Subcutaneous adipose tissue (tissue), 4 donors: ENCODE measurements around the gene LIF. TPM values are rescaled to one million over a fixed set of nuclear protein-coding genes. Genes with fewer than 3 reads are reported as not detected.

Source experiments
- CTCF ChIP-seq: fragments of 450-650 bp; IDR thresholded peaks from one replicate; pipeline ENCODE4 v1.5.1; 2016; ENCODE audit warnings: low read depth, mild to moderate bottlenecking, control low read depth, antibody characterized with exemption, moderate library complexity
- total RNA-seq, 4 donors: library from RNA; depleted of rRNA; stranded (reverse); fragments of >200 nt; gene quantifications; one replicate each; pipeline ENCODE4 v1.1.0, GENCODE V29; 2016

The LIF gene
- total RNA-seq, 4 donors from 2014 or later = 0.82 to 0.88 TPM; not detected in 2

- TF ChIP-seq CTCF = no peak
These were observed 20.2 kb upstream of the LIF start, which contains the start of gene OSM for GRCh38 chr22:30266445-30267381. OSM (minus strand) TSS chr22:30266851; CDS start chr22:30266799, 52 bp downstream.

- TF ChIP-seq CTCF = no peak
These were observed 19.4 kb upstream of the LIF start for GRCh38 chr22:30265823-30266444.

DNA sequence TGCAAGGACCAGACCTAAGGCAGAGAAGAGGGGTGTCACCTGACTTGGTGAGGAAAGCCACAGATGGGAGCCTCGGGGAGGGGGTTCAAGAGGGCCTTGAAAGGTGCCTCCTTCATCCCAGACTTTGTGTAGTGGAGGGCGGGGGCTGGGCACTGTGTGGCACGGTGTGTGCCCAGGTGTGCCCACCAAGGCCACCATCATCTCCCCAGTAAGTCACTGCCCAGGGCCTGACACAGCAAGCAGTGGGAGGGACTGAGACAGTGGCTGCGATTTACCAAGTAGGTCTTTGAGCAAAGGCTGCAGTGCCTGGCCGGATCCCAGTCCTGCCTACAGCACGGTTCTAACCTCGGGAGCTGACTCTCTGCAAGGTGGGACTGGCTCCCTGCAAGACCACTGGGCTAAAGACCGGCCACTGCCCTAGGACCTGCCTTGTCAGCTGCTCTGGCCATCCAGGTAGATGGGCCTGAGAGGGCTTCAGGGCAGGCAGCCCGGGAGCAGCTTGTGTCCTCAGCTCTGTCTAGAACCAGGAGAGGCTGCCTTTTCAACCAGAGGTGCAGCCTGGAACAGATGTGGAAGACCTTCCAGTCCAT lies 18.7 kb upstream of the LIF start:
- no peak for TF ChIP-seq CTCF

- TF ChIP-seq CTCF = no peak
These were observed 17.3 kb upstream of the LIF start for GRCh38 chr22:30263883-30264282.

- TF ChIP-seq CTCF = no peak
These were observed 16.6 kb upstream of the LIF start for GRCh38 chr22:30262917-30263741.

- TF ChIP-seq CTCF = no peak
These were observed 15.6 kb upstream of the LIF start for GRCh38 chr22:30262112-30262511.
